ENCODE measurements around the gene TSPAN6.

TSPAN6 gene

DNA sequence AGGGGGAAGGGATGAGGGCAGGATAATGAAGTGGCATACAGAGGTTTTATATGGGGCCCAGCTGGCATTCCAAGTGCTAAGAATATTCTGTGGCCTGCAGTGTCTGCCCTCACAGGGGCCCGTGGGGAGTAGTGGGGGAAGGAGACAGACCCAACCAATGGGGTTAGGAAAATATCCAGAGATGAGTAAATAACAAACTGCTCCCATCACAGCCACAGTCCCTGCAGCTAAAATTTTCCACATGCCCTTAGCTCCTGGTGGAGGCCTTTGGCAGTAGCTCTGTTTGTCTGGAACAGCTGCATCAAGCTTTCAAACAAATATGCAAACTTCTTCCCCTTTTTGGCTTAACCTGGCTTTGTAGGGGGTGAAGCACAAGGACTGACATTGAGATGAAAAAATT lies 10.5 kb upstream of the TSPAN6 start:
- DNase-seq: no peak

DNA sequence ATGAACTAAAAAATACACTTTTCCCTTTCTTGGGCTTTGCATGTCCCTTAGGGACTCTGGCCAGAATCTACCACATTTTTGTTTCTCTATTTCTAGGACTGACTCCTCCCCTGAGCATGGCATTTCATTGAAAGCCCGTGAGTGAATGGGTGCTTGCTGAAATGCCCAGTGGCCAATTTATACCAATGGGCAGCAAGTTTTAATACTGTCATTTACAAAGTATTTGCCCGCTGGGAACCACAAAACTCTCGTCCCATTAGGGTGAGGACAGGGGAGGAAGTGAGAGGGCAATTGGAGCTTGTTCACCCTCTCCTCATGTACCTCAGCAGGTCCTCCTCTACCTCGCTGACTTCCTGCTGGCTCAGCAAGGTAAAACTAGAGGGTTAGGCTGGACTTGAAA lies 8.5 kb upstream of the TSPAN6 start:
- DNase-seq: no peak

DNA sequence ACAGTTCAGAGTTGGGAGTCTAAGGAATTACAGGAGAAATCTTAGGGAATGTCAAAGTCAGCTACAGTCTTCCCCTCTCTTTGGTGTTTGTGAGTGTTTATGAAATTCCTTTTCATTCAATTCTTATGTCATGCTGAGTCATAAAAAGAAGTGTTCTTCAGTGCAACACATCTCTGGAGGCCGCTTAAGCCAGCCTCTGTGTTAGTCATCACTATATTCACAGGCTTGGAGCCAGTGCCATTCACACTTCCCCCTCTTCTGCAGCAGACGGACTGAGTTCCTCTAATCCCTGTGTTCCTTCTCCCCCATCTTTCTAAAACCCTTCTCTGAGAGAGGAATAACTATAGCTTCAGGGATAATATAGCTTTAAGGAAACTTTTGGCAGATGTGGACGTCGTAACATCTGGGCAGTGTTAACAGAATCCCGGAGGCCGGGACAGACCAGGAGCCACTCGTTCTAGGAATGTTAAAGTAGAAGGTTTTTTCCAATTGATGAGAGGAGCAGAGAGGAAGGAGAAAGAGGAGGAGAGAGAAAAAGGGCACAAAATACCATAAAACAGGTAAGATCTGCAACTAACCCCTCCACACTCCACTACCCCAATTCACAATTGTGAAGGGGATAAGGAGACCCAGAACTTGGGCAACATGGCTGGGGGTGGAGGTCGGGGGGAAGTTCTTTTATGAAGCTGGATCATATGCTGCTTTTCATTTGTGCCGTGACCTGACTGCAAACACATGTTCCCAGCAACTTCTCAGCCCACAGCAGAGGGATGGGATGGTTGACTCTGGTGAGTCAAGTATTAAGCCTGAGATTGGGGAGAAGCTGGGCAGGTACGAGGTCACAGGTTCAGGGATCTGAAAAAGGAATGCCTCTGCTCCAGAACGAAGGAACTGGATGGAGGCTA lies 7.6 kb upstream of the TSPAN6 start, which contains the start of gene SRPX2:
Gene SRPX2, plus strand, starts transcription at position 244 of the 905 bp plus-strand sequence. CDS start 2,124 bp downstream, outside the sequence.
- DNase-seq: no peak

DNA sequence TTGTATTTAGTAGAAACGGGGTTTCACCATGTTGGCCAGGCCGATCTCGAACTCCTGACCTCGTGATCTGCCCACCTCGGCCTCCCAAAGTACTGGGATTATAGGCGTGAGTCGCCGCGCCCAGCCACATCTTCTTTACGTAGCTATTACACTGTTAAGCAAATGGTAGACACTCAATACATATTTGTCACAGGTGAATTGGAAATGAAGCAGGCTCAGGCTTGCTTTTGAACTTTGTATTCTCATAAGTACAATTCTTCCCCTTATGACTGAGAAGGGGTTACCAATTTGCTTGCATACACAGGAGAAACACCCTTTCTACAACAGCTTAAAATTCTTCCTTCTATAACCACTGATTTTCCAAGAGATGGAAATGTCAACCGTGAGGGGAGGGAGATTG lies 6.6 kb upstream of the TSPAN6 start:
- DNase-seq: no peak

GRCh38 chrX:100642290-100642689 lies 5.7 kb upstream of the TSPAN6 start:
- no peak for DNase-seq

DNA sequence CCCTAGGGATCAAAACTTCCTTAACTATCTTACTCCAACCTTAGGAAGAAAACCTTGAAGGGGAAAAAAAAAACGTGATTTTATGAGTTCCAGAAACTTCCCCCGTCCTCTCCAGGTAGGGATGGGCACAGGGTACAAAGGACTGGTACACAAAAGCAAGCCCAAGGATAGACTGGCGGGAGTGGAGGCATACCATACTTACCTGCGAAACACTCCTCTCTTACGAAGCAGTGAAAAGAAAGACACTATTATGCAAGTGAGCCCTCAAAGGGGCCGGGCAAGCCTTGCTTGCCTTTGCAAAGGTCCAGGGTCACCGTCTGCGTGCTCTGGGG lies 651 bp downstream of the TSPAN6 start:
- DNase-seq: no peak

DNA sequence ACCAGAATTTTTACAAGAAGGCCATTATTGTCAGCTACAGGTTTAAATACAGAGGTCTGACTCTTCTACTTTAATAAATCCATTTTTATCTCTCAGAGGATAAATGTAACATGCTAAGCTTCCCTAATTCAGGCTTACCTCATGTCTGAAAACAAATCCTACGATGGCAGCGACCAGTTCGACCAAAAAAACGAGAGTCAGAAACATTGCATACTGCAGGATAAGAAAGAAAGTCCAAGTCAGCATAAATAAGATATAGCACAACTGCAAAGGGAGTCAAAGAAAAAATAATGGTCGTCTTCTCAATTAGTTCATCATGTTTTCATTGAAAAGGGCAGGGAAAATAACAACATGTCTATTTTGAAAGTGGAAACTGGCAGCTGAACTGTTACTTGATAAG lies 1.6 kb downstream of the TSPAN6 start:
- no peak for DNase-seq

- no peak for DNase-seq
Measured at GRCh38 chrX:100625985-100626491, 10.6 kb downstream of the TSPAN6 start.

GRCh38 chrX:100623001-100623400 lies 13.6 kb downstream of the TSPAN6 start:
- DNase-seq: no peak

DNA sequence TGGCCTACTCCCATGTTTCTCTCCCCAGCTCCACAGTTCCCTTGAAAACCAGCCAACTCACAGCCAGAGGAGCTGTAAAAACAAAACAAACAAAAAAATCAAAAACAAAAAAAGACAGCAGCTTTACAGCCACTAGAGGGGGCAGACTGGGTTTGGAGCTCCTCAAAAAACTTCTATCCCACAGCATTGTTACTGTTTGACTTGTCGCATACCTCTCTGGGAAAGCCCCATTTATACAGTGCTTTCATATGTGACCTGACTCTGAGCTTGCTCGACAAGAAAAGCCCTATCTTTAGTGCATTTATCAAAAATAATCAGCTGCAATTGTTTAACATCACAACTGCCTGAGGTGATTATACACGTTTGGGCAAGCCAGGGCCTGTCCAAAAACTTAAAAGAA lies 21.6 kb downstream of the TSPAN6 start:
- DNase-seq: peak; percentile 74

DNA sequence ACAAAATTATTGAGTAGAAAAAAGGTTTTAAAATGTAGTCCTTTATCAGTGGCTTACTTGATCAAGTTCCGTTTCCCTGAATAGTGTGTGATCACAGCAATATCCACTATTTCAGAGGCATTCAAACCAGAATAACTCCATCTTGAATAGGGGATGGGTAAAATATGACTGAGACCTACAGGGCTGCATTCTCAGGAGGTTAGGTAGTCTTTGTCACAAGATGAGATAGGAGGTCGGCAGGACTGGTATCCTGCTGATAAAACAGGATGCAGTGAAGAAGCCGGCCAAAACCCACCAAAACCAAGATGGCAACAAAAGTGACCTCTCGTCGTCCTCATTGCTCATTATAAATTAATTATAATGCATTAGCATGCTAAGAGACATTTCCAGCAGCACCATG lies 24.7 kb downstream of the TSPAN6 start:
- no peak for DNase-seq

- no peak for DNase-seq
Measured at GRCh38 chrX:100609591-100609990, 27.0 kb downstream of the TSPAN6 start.

DNA sequence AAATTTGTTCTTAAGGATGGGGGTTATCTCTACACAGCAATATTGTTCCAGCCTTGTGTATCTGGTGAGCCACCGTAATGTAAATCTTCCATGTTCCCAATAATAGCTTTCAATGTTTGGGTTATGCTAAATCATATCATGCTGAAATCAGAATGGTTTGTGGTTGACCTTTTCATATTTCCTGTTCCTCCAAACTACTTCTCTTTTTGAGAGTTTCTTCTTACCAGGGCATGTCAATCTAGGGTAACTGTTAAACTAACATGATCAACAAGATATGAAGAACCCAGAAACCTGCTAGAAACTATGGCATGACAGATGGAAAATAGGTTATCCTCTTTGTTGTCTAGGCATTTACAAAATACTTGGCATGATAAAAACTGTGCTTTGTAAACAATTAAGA lies 29.9 kb downstream of the TSPAN6 start:
- no peak for DNase-seq

DNA sequence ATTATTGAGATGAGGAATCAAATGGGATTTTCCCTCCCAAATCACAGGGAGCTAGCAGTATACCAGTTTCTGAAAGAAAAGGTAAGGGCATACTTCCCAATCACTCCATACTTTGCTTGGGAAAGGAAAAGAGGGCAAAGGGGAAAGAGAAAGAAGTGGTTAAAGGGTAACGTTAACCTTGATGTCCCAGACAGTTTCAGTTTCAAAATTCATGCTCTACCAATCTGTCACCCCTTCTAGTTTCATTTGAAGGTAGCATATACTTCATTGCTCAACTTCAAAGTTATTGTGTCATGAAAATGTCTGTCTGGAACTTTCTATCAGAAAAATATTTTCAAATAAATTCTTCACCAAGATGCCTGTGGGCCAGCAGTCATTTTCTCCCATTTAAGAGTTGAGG lies 35.8 kb downstream of the TSPAN6 start:
- DNase-seq: no peak

DNA sequence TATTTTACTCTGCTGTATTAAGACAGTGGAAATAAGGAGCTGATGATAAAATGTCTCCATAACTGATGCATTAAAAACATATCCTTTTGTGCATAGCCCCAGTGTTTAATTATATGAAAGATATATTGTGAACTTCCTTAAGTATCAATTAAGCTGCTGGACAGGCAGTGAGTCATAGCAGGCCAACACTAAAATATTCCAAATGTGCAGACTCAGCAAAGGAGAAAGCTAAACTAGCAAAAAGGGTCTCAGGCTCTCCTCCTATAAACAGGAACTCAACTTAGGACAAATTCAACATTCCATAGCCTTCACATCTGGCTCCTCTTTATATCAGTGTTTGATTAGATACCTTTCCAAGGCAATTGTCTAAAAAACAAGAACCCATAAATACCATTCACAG lies 36.3 kb downstream of the TSPAN6 start:
- DNase-seq: no peak

- no peak for DNase-seq
Measured at GRCh38 chrX:100599456-100599855, 37.1 kb downstream of the TSPAN6 start.

GRCh38 chrX:100596601-100597000 lies 40.0 kb downstream of the TSPAN6 start:
- DNase-seq: no peak

- DNase-seq: no peak
Measured at GRCh38 chrX:100593581-100593980, 43.0 kb downstream of the TSPAN6 start.

DNA sequence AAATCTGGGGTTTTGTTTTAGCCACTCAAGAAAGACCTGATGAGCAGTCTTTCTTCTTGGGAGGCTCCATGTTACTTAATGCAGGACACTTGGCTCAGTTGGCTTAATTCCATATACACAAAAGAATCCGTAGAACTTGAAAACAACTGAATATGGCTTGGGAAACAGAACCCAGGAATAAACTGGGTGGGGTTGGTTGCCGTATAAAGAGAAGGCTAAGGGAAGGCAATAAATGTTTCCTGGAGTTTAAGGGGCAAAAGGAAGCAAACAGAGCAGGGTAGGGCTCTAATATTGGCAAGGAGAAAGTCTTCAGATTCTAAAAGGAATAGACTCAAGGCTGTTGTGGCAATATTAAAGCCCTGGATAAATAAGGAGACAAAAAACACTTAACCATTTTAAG lies 43.5 kb downstream of the TSPAN6 start:
- no peak for DNase-seq

- no peak for DNase-seq
Measured at GRCh38 chrX:100591256-100592051, 45.2 kb downstream of the TSPAN6 start.

DNA sequence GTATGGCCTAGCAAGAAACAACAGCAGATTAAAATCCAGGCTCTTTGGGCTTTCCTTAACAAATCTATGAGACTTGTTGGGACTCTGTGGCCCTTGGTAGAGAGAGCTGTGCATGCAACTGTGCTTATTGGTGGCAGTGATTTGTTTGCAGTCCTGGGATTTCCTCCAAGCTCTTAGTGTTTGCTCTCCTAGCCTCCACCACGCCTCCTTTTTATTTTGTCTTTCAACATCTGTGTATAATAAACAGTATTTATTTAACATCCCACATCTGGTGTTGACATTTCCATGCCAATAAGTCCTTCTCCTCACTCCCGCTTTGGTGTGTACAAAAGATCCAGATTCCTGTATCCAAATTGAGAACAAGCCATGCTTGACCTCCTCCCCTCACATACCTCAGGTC lies 48.7 kb downstream of the TSPAN6 start:
- DNase-seq: no peak

DNA sequence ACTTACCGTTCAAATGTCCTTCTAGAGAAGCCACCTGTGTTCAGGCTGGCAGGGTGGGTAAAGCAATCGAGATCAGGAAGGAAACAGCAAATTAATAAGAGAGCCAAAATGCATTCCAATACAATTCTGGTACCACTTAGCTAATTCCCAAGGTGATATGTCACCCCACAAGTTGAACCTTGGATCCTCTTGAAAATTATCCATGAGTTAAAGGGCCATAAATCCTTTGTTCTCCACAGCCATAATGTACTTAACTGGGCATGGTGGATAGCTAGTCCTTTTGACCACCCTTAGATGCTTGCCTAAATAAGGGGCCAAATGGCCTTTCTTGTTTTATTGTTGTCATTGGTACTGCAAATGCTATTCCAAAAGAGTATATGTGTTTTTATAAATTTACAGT lies 49.9 kb downstream of the TSPAN6 start:
- DNase-seq: no peak

GRCh38 chrX:100584611-100585010 lies 52.0 kb downstream of the TSPAN6 start, which contains the start of gene TNMD:
TSS of gene TNMD (plus strand) at chrX:100584936. CDS start at chrX:100585019, 83 bp downstream.
- no peak for DNase-seq

Measured in NCI-H1694 treated with DMSO at 0.1 percent for 48 hours (cell line).